Hepatocyte (in vitro differentiated cells): ENCODE measurements around the gene RABGAP1L. TPM values are rescaled to one million over a fixed set of nuclear protein-coding genes. Genes with fewer than 3 reads are reported as not detected.
"Not testable (repeated sequence)": the region's sequence is repeated elsewhere in the genome, so short reads cannot be mapped to it uniquely, and the experiment has no call there.

Source experiments
- DNase-seq: peaks from one replicate; pipeline ENCODE4 v3.0.0-alpha.2; 2016; ENCODE audit warnings: low spot score
- H2AFZ ChIP-seq: fragments of 200-600 bp; sonication (generic); 2 replicates; pipeline ENCODE4 v1.6.0; 2016; ENCODE audit warnings: antibody characterized with exemption, mild to moderate bottlenecking
- H3K27ac ChIP-seq: fragments of 200-600 bp; sonication (generic); 2 replicates; pipeline ENCODE4 v1.5.1; 2016; ENCODE audit warnings: mild to moderate bottlenecking
- H3K27me3 ChIP-seq: fragments of 200-600 bp; sonication (generic); 2 replicates; pipeline ENCODE4 v1.6.1; 2016
- H3K36me3 ChIP-seq: fragments of 200-600 bp; sonication (generic); replicated peaks from 2 replicates; pipeline ENCODE4 v1.5.1; 2016; ENCODE audit warnings: low read depth; ENCODE audit not compliant: insufficient read depth
- H3K4me1 ChIP-seq: fragments of 200-600 bp; sonication (generic); 2 replicates; pipeline ENCODE4 v1.5.1; 2016; ENCODE audit warnings: mild to moderate bottlenecking, moderate library complexity; ENCODE audit not compliant: insufficient read depth
- H3K4me2 ChIP-seq: fragments of 200-600 bp; sonication (generic); 2 replicates; pipeline ENCODE4 v1.6.0; 2016
- H3K4me3 ChIP-seq: fragments of 200-600 bp; sonication (generic); 2 replicates; pipeline ENCODE4 v1.5.1; 2016; ENCODE audit warnings: mild to moderate bottlenecking
- H3K79me2 ChIP-seq: fragments of 200-600 bp; sonication (generic); 2 replicates; pipeline ENCODE4 v1.6.0; 2017; ENCODE audit warnings: mild to moderate bottlenecking
- H3K9me2 ChIP-seq: fragments of 200-600 bp; sonication (generic); replicated peaks from 2 replicates; pipeline ENCODE4 v1.6.0; 2017; ENCODE audit warnings: mild to moderate bottlenecking; ENCODE audit not compliant: insufficient read depth
- H3K9me3 ChIP-seq: fragments of 200-600 bp; sonication (generic); 2 replicates; pipeline ENCODE4 v1.5.1; 2016; ENCODE audit warnings: low read depth, mild to moderate bottlenecking
- H4K20me1 ChIP-seq: fragments of 200-600 bp; sonication (generic); 2 replicates; pipeline ENCODE4 v1.6.0; 2016; ENCODE audit warnings: mild to moderate bottlenecking; ENCODE audit not compliant: insufficient read depth, poor library complexity, severe bottlenecking
- CTCF ChIP-seq: fragments of 200-600 bp; sonication (generic); IDR thresholded peaks from 2 replicates; pipeline ENCODE4 v1.5.1; 2016; ENCODE audit warnings: antibody characterized with exemption, mild to moderate bottlenecking; ENCODE audit not compliant: poor library complexity
- EZH2 ChIP-seq: fragments of 200-600 bp; sonication (generic); IDR thresholded peaks from 2 replicates; pipeline ENCODE4 v1.6.1; 2016; ENCODE audit warnings: antibody characterized with exemption, mild to moderate bottlenecking, borderline replicate concordance
- EZH2phosphoT487 ChIP-seq: fragments of 200-600 bp; sonication (generic); IDR thresholded peaks from one replicate; pipeline ENCODE4 v1.6.1; 2018; ENCODE audit warnings: antibody characterized with exemption, mild to moderate bottlenecking, low read depth, moderate library complexity; ENCODE audit not compliant: unreplicated experiment, severe bottlenecking
- WGBS: methylation state at CpG from one replicate; pipeline ENCODE4 v1.1.6; 2016; ENCODE audit warnings: low lambda C conversion rate; ENCODE audit errors: missing lambda C conversion rate; 5-methylcytosine and 5-hydroxymethylcytosine counted together
- polyA plus RNA-seq: library from polyadenylated mRNA; unstranded; fragments of >200 nt; fragmentation: Nextera tagmentation; extraction: Ambion mirVana; gene quantifications from 2 replicates; pipeline ENCODE4 v1.2.1, GENCODE V29; 2016
- total RNA-seq: library from RNA; depleted of rRNA; stranded (reverse); fragments of >200 nt; gene quantifications from 2 replicates; pipeline ENCODE4 v1.2.3, GENCODE V29; 2014

RABGAP1L gene
- total and polyA plus RNA-seq, 2 experiments from 2014 or later, result 15.0 to 41.8 TPM

GRCh38 chr1:174519844-174520243 is 360.5 kb downstream of the RABGAP1L start:
- no peak overlapping the region for H2AFZ ChIP-seq
- H3K79me2 ChIP-seq, result no peaks in the 10 kb centered on the region
- no peaks in the 10 kb centered on the region for H3K36me3 ChIP-seq
- WGBS, result 79% methylated on average over 2 of the region's 2 CpGs
- TF ChIP-seq CTCF, result no peak
- no peaks in the 10 kb centered on the region for H3K27me3 ChIP-seq
- no peak for DNase-seq
- no peak overlapping the region for H3K4me2 ChIP-seq
- no peaks in the 10 kb centered on the region for H3K4me1 ChIP-seq
- no peak overlapping the region for H3K4me3 ChIP-seq
- no peaks in the 10 kb centered on the region for H3K9me2 ChIP-seq
- no peak overlapping the region for H3K27ac ChIP-seq
- no peaks in the 10 kb centered on the region for H3K9me3 ChIP-seq
- H4K20me1 ChIP-seq, result no peaks in the 10 kb centered on the region

DNA sequence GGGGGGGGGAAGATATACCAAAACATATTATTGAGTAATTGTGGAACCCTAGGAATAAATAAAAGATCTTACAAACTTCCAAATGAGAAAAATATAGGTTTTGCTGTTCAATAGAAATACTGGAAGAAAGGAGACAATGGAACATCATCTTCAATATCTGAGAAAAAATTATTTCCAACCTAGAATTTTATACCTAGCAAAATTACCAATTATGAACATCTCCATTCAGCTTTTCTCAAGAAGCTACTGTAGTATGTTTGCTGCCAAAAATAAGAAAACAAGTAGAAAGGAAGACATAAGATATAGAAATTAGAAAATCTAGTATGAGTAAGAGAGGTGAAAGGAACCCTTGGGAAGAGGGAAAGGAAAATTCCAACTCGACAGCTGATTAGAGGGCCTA is 372.4 kb downstream of the RABGAP1L start:
- Histone ChIP-seq H3K27me3 (no peaks in the 10 kb centered on the region), H3K9me2 (no peaks in the 10 kb centered on the region), H3K27ac (no peak overlapping the region), H3K4me1 (no peaks in the 10 kb centered on the region), H3K36me3 (no peaks in the 10 kb centered on the region), H3K79me2 (no peaks in the 10 kb centered on the region), H3K4me3 (no peak overlapping the region), H2AFZ (no peak overlapping the region), H3K9me3 (no peaks in the 10 kb centered on the region), H3K4me2 (no peak overlapping the region), H4K20me1 (no peaks in the 10 kb centered on the region)
- DNase-seq, result no peak
- 92% methylated on average over 1 of the region's 1 CpG for WGBS
- TF ChIP-seq EZH2 (no peak), EZH2phosphoT487 (no peak), CTCF (no peak)

- no peak overlapping the region for H3K27ac ChIP-seq
- no peaks in the 10 kb centered on the region for H3K79me2 ChIP-seq
- no peak overlapping the region for H2AFZ ChIP-seq
- no peaks in the 10 kb centered on the region for H3K4me1 ChIP-seq
- no peak overlapping the region for H3K4me3 ChIP-seq
- H3K27me3 ChIP-seq, result no peaks in the 10 kb centered on the region
- TF ChIP-seq EZH2phosphoT487 (no peak), CTCF (no peak), EZH2 (no peak)
- DNase-seq, result no peak
- H3K9me2 ChIP-seq, result no peaks in the 10 kb centered on the region
- H4K20me1 ChIP-seq, result no peaks in the 10 kb centered on the region
- H3K9me3 ChIP-seq, result no peaks in the 10 kb centered on the region
- no peak overlapping the region for H3K4me2 ChIP-seq
- no peaks in the 10 kb centered on the region for H3K36me3 ChIP-seq
Observed at GRCh38 chr1:174534789-174535188, 375.5 kb downstream of the RABGAP1L start.

- Histone ChIP-seq H3K79me2 (no peaks in the 10 kb centered on the region), H4K20me1 (no peaks in the 10 kb centered on the region), H3K4me3 (no peak overlapping the region), H3K4me1 (no peaks in the 10 kb centered on the region), H3K27me3 (no peaks in the 10 kb centered on the region), H3K27ac (no peak overlapping the region), H3K9me2 (no peaks in the 10 kb centered on the region), H3K36me3 (no peaks in the 10 kb centered on the region), H3K9me3 (no peaks in the 10 kb centered on the region), H3K4me2 (no peak overlapping the region), H2AFZ (no peak overlapping the region)
- TF ChIP-seq EZH2 (no peak), EZH2phosphoT487 (no peak), CTCF (no peak)
- 72% methylated on average over 2 of the region's 2 CpGs for WGBS
- DNase-seq, result no peak
Observed at GRCh38 chr1:174535207-174535606, 375.9 kb downstream of the RABGAP1L start.

DNA sequence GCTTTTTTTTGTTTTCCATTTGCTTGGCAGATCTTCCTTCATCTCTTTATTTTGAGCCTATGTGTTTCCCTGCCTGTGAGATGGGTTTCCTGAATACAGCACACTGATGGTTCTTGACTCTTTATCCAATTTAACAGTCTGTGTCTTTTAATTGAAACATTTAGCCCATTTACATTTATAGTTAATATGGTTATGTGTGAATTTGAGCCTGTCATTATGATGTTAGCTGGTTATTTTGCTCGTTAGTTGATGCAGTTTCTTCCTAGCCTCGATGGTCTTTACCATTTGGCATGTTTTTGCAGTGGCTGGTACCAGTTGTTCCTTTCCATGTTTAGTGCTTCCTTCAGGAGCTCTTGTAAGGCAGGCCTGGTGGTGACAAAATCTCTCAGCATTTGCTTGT is 384.1 kb downstream of the RABGAP1L start:
- H3K27ac ChIP-seq, H3K9me2 ChIP-seq, H3K27me3 ChIP-seq, DNase-seq, H3K4me2 ChIP-seq, H3K79me2 ChIP-seq, H3K36me3 ChIP-seq, H3K4me1 ChIP-seq, H2AFZ ChIP-seq, H3K4me3 ChIP-seq, H3K9me3 ChIP-seq, H4K20me1 ChIP-seq: not testable (repeated sequence)
- 84% methylated on average over 2 of the region's 2 CpGs for WGBS
